Spleen (tissue), 11 donors: Measurements from ENCODE around the gene REV3L. TPM values are rescaled to one million over a fixed set of nuclear protein-coding genes. Genes with fewer than 3 reads are reported as not detected.

Experiments used
- DNase-seq: peaks from one replicate; pipeline ENCODE4 v3.0.0-alpha.2; 2020
- H3K27ac ChIP-seq, 8 donors: fragments of 200-600 bp; sonication (generic) in 7 of 8; 1 replicate in 4 of 8; 2 replicates in 4 of 8; pipeline versions ENCODE4 v1.5.0 to v1.8.0; 2016 to 2021; ENCODE audit warnings: inconsistent platforms in 4 of 8, mild to moderate bottlenecking in 4 of 8, moderate library complexity in 1 of 8
- H3K27me3 ChIP-seq, 7 donors: fragments of 200-600 bp; sonication (generic) in 6 of 7; replicated peaks in 1 of 7; 1 replicate in 4 of 7; 2 replicates in 3 of 7; pipeline versions ENCODE4 v1.5.0 to v1.8.0; 2016 to 2021; ENCODE audit warnings: inconsistent platforms in 3 of 7, mild to moderate bottlenecking in 1 of 7
- H3K36me3 ChIP-seq, 6 donors: fragments of 200-600 bp; sonication (generic) in 5 of 6; 1 replicate in 4 of 6; 2 replicates in 2 of 6; pipeline versions ENCODE4 v1.5.0 to v1.8.0; 2016 to 2021; ENCODE audit warnings: inconsistent platforms in 2 of 6
- H3K4me1 ChIP-seq, 6 donors: fragments of 200-600 bp; sonication (generic) in 5 of 6; 1 replicate in 3 of 6; 2 replicates in 3 of 6; pipeline versions ENCODE4 v1.5.0 to v1.8.0; 2016 to 2021; ENCODE audit warnings: inconsistent platforms in 3 of 6
- H3K4me3 ChIP-seq, 8 donors: fragments of 200-600 bp; sonication (generic) in 7 of 8; 1 replicate in 4 of 8; 2 replicates in 4 of 8; pipeline versions ENCODE4 v1.5.0 to v1.8.0; 2016 to 2021; ENCODE audit warnings: inconsistent platforms in 4 of 8, mild to moderate bottlenecking in 4 of 8, moderate library complexity in 2 of 8
- H3K9me3 ChIP-seq, 8 donors: fragments of 200-600 bp; sonication (generic) in 7 of 8; 1 replicate in 4 of 8; 2 replicates in 4 of 8; pipeline versions ENCODE4 v1.5.0 to v1.8.0; 2016 to 2021; ENCODE audit warnings: inconsistent platforms in 4 of 8
- POLR2A ChIP-seq, 3 donors: fragments of 450-650 bp; IDR thresholded peaks; one replicate each; pipeline ENCODE4 v1.5.1; 2017; ENCODE audit warnings: antibody characterized with exemption in 3 of 3, mild to moderate bottlenecking in 1 of 3
- POLR2AphosphoS5 ChIP-seq, 3 donors: sonication (generic); formaldehyde crosslinking; IDR thresholded peaks; one replicate each; pipeline ENCODE4 v1.5.1; 2017; ENCODE audit warnings: antibody characterized with exemption in 3 of 3
- WGBS, 5 donors: extraction: QIAGEN DNeasy Blood & Tissue Kit in 3 of 5; methylation state at CpG; one replicate each; pipeline versions ENCODE4 v1.1.5 to v1.1.7; 2013 to 2018; 5-methylcytosine and 5-hydroxymethylcytosine counted together
- intact Hi-C: fragments of 100-400 bp; cut with DNase I; formaldehyde crosslinking; loops from one replicate; pipeline ENCODE4 v1.15.0; 2023; ENCODE audit warnings: low total_unique reads
- polyA plus RNA-seq, 3 donors: library from polyadenylated mRNA; stranded (reverse); fragments of 200-250 nt; gene quantifications; one replicate each; pipeline ENCODE4 v1.2.1, GENCODE V29; 2013
- total RNA-seq, 7 donors: library from RNA; depleted of rRNA in 3 of 7; stranded (reverse); fragments of >200 nt in 3 of 7; fragmentation: NEBNext Ultra II Directional in 4 of 7; extraction: Animal tissue kit (Norgen Biotek cat#: 25700) in 4 of 7; gene quantifications; one replicate each; pipeline versions ENCODE4 v1.1.0 to v1.2.1, GENCODE V29; 2016 to 2021
- TF ChIP-seq, protein P1 (sequence below), 11 experiments: fragments of 200-600 bp in 7 of 11; fragments of 450-650 bp in 4 of 11; sonication (generic) in 4 of 11; IDR thresholded peaks in 8 of 11; conservative IDR thresholded peaks in 3 of 11; 1 replicate in 7 of 11; 2 replicates in 4 of 11; pipeline versions ENCODE4 v1.4.0 to v1.8.0; 2016 to 2021; ENCODE audit warnings: antibody characterized with exemption in 11 of 11, inconsistent platforms in 4 of 11, mild to moderate bottlenecking in 1 of 11
- donor health status: healthy with polysubstance abuse.
- donor health status: DM: no; HTN: no; CAD: no; lungs with moderate emphysema.
- donor health status: DM: no; HTN: no; CAD: no.
- donor health status: Bipolar disorder and iron deficiency.
- donor health status: healthy.
- donor health status: DM: no; HTN: no; CAD: no.
- donor health status: DM: yes; HTN: yes; CAD: no.

Gene REV3L
- total and polyA plus RNA-seq, 10 donors: 7.7 to 60.9 (median 29.8) TPM

DNA sequence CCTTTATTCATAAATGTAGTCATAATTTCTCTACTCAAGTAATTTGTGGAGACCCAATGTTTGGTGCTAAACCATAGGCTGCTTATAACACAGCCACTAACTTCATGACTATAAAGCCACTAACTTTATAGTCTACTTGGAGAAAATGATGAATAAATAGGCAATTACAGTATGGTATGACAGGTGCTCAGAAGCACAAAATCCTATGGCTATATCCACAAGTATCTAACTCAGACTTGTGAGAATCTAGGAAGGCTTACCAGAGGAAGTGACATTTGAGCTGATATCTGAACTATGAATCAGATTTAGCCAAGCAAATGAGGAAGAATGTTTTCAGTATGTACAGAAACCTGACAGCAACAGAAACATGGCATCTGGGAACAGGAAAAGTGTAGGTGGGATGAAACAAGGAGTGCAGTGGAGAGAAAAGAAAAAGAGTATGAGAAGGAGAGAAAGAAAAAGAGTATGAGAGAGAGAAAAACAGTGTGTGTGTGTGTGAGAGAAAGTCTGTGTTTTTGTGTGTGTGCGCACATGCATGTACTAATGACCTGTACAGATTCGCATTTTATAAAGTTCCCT, 59.9 kb downstream of the REV3L start:
- Histone ChIP-seq H3K36me3 (no peaks in the 10 kb centered on the region), H3K27me3 (no peaks in the 10 kb centered on the region), H3K4me3 (no peak overlapping the region), H3K4me1 (peaks cover 9 to 48% (median 30%) of the 10 kb centered on the region in 6 donors), H3K27ac (no peak overlapping the region), H3K9me3 (peaks cover 0 to 6% (median 4%) of the 10 kb centered on the region in 8 donors)
- intact Hi-C loops: no loop called here
- WGBS, 5 donors: 51 to 94% (median 75%) methylated on average over 2 of the region's 2 CpGs
- TF ChIP-seq, protein P1, sequence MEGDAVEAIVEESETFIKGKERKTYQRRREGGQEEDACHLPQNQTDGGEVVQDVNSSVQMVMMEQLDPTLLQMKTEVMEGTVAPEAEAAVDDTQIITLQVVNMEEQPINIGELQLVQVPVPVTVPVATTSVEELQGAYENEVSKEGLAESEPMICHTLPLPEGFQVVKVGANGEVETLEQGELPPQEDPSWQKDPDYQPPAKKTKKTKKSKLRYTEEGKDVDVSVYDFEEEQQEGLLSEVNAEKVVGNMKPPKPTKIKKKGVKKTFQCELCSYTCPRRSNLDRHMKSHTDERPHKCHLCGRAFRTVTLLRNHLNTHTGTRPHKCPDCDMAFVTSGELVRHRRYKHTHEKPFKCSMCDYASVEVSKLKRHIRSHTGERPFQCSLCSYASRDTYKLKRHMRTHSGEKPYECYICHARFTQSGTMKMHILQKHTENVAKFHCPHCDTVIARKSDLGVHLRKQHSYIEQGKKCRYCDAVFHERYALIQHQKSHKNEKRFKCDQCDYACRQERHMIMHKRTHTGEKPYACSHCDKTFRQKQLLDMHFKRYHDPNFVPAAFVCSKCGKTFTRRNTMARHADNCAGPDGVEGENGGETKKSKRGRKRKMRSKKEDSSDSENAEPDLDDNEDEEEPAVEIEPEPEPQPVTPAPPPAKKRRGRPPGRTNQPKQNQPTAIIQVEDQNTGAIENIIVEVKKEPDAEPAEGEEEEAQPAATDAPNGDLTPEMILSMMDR (IDR thresholded peaks at IDR 0.05 in 8 of 11, conservative IDR thresholded peaks at IDR 0.05 in 3 of 11): no peak
- TF ChIP-seq POLR2A (IDR thresholded peaks at IDR 0.05) (no peak), POLR2AphosphoS5 (IDR thresholded peaks at IDR 0.05) (no peak)
- no peak for DNase-seq

DNA sequence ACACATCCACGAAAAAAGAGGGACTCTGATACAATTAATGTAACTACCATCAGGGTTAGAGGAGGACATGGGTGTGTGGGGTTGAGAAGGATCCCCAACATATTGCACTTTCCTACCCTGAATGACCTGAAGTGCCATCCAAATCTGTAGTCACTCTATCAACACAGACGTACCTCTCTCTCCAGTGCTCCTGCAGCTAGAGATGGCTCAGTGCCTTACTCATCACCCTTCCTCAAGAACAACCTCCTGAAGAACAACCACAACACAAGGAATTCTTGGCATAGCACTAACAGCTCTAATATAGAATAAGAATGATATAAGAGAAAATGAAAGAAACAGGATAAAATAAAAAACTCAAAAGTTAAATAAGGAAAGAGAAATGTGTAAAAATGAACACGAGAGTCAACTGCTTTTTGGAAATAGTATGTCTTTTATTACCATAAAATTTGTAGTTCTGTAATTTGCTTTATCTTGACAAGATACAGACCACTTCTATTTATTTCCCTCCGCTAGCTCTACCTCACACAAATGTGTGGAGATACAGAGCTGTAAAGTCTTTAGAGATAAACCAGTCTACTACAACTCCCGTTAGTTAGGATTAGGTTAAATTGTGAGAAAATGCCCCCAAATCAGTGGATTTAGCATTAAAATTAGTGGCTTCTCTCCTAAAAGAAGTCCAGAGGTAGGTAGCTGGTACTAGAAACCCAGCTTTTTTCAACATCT, 63.9 kb downstream of the REV3L start:
- Histone ChIP-seq H3K9me3 (no peaks in the 10 kb centered on the region), H3K4me3 (no peak overlapping the region), H3K27ac (no peak overlapping the region), H3K4me1 (peaks cover 3 to 33% (median 12%) of the 10 kb centered on the region in 6 donors), H3K36me3 (peaks cover 0 to 19% (median 3%) of the 10 kb centered on the region in 6 donors), H3K27me3 (no peaks in the 10 kb centered on the region)
- TF ChIP-seq, protein P1 (IDR thresholded peaks at IDR 0.05 in 8 of 11, conservative IDR thresholded peaks at IDR 0.05 in 3 of 11): no peak
- TF ChIP-seq POLR2A (IDR thresholded peaks at IDR 0.05): no peak
- TF ChIP-seq POLR2AphosphoS5 (IDR thresholded peaks at IDR 0.05): no peak
- WGBS, 5 donors: 94 to 98% (median 95%) methylated on average over 5 of the region's 5 CpGs
- intact Hi-C loops: no loop called here
- no peak for DNase-seq

DNA sequence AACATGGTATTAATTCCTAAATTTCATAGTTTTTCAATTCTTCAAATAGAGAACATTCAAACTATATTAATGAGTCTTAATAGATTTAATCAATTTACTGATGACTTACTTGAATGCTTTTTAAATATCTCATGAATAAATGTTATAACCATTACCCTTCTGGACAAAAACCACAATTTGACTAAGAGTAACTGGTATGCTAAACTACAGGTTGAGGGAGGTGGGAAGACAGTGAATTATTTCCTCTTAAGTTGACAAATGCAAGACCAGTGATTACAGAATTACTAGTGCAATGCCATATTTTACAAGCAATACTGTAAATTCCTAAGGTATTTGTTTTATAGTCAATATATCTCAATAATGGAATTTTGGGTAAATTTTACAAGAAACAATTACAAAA, 65.1 kb downstream of the REV3L start:
- intact Hi-C loops: no loop called here
- TF ChIP-seq POLR2AphosphoS5 (IDR thresholded peaks at IDR 0.05) (no peak), POLR2A (IDR thresholded peaks at IDR 0.05) (no peak)
- TF ChIP-seq, protein P1 (IDR thresholded peaks at IDR 0.05 in 8 of 11, conservative IDR thresholded peaks at IDR 0.05 in 3 of 11): no peak
- H3K4me3 ChIP-seq: no peak overlapping the region
- H3K36me3 ChIP-seq: peaks cover 0 to 23% (median 3%) of the 10 kb centered on the region in 6 donors
- H3K9me3 ChIP-seq: no peaks in the 10 kb centered on the region
- no peak overlapping the region for H3K27ac ChIP-seq
- peaks cover 0 to 21% (median 1%) of the 10 kb centered on the region in 6 donors for H3K4me1 ChIP-seq
- DNase-seq: no peak
- H3K27me3 ChIP-seq: no peaks in the 10 kb centered on the region

DNA sequence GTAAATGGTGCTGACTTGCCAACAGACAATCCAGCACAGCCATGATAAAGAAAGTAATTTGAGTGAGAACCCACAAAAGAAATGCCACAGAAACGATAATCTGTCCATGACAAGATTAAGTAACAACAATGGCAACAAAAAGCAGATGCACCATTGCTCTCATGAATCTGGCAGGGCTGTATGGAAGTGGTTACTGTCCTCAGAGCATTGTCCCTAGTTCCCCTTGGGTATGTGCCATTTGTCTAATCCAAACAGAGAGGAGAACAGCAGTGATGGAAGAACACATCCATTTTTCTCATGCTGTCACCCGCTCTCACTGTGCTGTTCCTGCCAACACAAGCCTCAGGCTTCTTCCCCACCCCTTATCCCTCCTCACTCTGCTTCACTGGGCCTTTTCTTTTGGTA, 65.8 kb downstream of the REV3L start:
- Histone ChIP-seq H3K4me1 (peaks cover 0 to 24% (median 5%) of the 10 kb centered on the region in 6 donors), H3K27ac (no peak overlapping the region), H3K27me3 (no peaks in the 10 kb centered on the region), H3K36me3 (peaks cover 0 to 23% (median 3%) of the 10 kb centered on the region in 6 donors), H3K9me3 (no peaks in the 10 kb centered on the region), H3K4me3 (no peak overlapping the region)
- TF ChIP-seq, protein P1 (IDR thresholded peaks at IDR 0.05 in 8 of 11, conservative IDR thresholded peaks at IDR 0.05 in 3 of 11): no peak
- TF ChIP-seq POLR2A (IDR thresholded peaks at IDR 0.05): no peak
- TF ChIP-seq POLR2AphosphoS5 (IDR thresholded peaks at IDR 0.05): no peak
- WGBS, 5 donors: 57 to 76% (median 63%) methylated on average over 2 of the region's 2 CpGs
- intact Hi-C loops: no loop called here
- DNase-seq: no peak
